ENCODE results near the gene ELP2. TPM values are rescaled to one million over a fixed set of nuclear protein-coding genes. Genes with fewer than 3 reads are reported as not detected.
A peak's percentile ranks its signal among the peaks of the same experiment; 100 is the strongest.
"Not testable (repeated sequence)": the region's sequence is repeated elsewhere in the genome, so short reads cannot be mapped to it uniquely, and the experiment has no call there.

The ELP2 gene
- total RNA-seq (2021): 129 and 137 TPM in 2 replicates
- long read RNA-seq, full-length matches to known transcripts: 540 of 852 reads
- long read RNA-seq, partial matches to known transcripts: 44 of 852 reads
- long read RNA-seq, other reads (novel, unspliced or antisense): 268 of 852 reads

GRCh38 chr18:36129300-36130038 is at the start of gene ELP2, which contains the start of gene SLC39A6:
TSS of gene ELP2 (plus strand) at chr18:36129899. CDS start at chr18:36129934, 35 bp downstream.
TSS of gene SLC39A6 (minus strand) at chr18:36129340. CDS start at chr18:36127007, 2,333 bp downstream.
- peak; percentile 95 for DNase-seq
- Histone ChIP-seq H3K27me3 (ENCODE audit: insufficient read depth, low read length) (no peaks in the 10 kb centered on the region), H3K18ac (ENCODE audit: insufficient read length, low read depth, low read length) (peak within 1 kb of the TSS; percentile 55), H2BK15ac (ENCODE audit: low read depth, low read length) (no peak within 1 kb of the TSS; the same call in 1 of the 2 replicates), H3K4me2 (ENCODE audit: insufficient read depth, insufficient read length, low read length) (peak within 1 kb of the TSS; percentile 88), H3K27ac (ENCODE audit: insufficient read length, low read depth, low read length) (no peak within 1 kb of the TSS), H2BK20ac (ENCODE audit: low read depth, low read length, poor library complexity, severe bottlenecking) (no peak within 1 kb of the TSS), H2BK120ac (ENCODE audit: low read depth, low read length, poor library complexity, severe bottlenecking) (no peak within 1 kb of the TSS), H4K5ac (ENCODE audit: insufficient read length, low read depth, low read length) (no peak within 1 kb of the TSS), H2BK5ac (ENCODE audit: insufficient read length, low read length) (no peak within 1 kb of the TSS), H3K56ac (ENCODE audit: insufficient read length, low read depth, low read length) (no peak within 1 kb of the TSS), H3K23me2 (ENCODE audit: insufficient read length, low read depth, low read length, poor library complexity, severe bottlenecking) (peaks cover 9% of the 10 kb centered on the region), H4K20me1 (ENCODE audit: control insufficient read depth, insufficient read depth, insufficient read length) (no peaks in the 10 kb centered on the region), H3K4ac (ENCODE audit: low read depth, low read length) (no peak within 1 kb of the TSS; the same call in 1 of the 2 replicates), H2BK12ac (ENCODE audit: insufficient read length, low read depth, low read length) (no peak within 1 kb of the TSS), H2AK5ac (ENCODE audit: insufficient read length, low read length) (no peak within 1 kb of the TSS), H3K79me2 (ENCODE audit: insufficient read depth, low read length) (peaks cover 34% of the 10 kb centered on the region), H2AFZ (ENCODE audit: low read length) (no peak within 1 kb of the TSS), H3K9me3 (ENCODE audit: control insufficient read depth, low read depth, low read length) (no peaks in the 10 kb centered on the region), H3K79me1 (ENCODE audit: insufficient read depth, low read depth, low read length, poor library complexity, severe bottlenecking) (peaks cover 5% of the 10 kb centered on the region), H3K9ac (ENCODE audit: extremely low read depth, insufficient read length, low read length) (peak within 1 kb of the TSS; percentile 83), H4K91ac (ENCODE audit: insufficient read length, low read depth, low read length) (no peak within 1 kb of the TSS), H3K4me1 (ENCODE audit: insufficient read depth, low read length) (peaks cover 5% of the 10 kb centered on the region; the same call in 1 of the 2 replicates), H3K14ac (ENCODE audit: insufficient read depth, low read length) (peak within 1 kb of the TSS; percentile 88), H3K23ac (ENCODE audit: insufficient read length, low read depth, low read length) (no peak within 1 kb of the TSS), H4K8ac (replicated peaks; ENCODE audit: insufficient read length, low read depth, low read length) (no peak within 1 kb of the TSS), H3T11ph (ENCODE audit: low read length) (no peak within 1 kb of the TSS)
- Mint-ChIP-seq H3K36me3 (ENCODE audit: insufficient read depth in 1 of 3, low read depth in 3 of 3) (peaks cover 9 to 35% (median 31%) of the 10 kb centered on the region in 3 experiments; a peak in 6 of 7 replicates), H3K27ac (peak within 1 kb of the TSS; percentile 90 to 98 (median 97)), H3K4me3 (peak within 1 kb of the TSS; percentile 95 to 96), H3K27me3 (ENCODE audit: low read depth) (no peaks in the 10 kb centered on the region; the same call in 1 of the 2 replicates), H3K9me3 (no peaks in the 10 kb centered on the region; a peak in 1 of 5 replicates), H3K4me1 (peaks cover 31 to 34% of the 10 kb centered on the region in 2 experiments)
- WGBS (ENCODE audit: extremely low coverage, insufficient read length, low lambda C conversion rate): no CpG with 5 or more reads among the region's 69 CpGs
- no peak for TF ChIP-seq CTCF (conservative IDR thresholded peaks at IDR 0.05)

GRCh38 chr18:36081118-36081517 is 48.6 kb upstream of the ELP2 start:
- H3K4me2 ChIP-seq (ENCODE audit: insufficient read depth, insufficient read length, low read length); H3K4me1 ChIP-seq (ENCODE audit: insufficient read depth, low read length); H2BK5ac ChIP-seq (ENCODE audit: insufficient read length, low read length); H3K27me3 Mint-ChIP-seq (ENCODE audit: low read depth); H3K18ac ChIP-seq (ENCODE audit: insufficient read length, low read depth, low read length); H3K23ac ChIP-seq (ENCODE audit: insufficient read length, low read depth, low read length); H2BK15ac ChIP-seq (ENCODE audit: low read depth, low read length); H3K14ac ChIP-seq (ENCODE audit: insufficient read depth, low read length); H3T11ph ChIP-seq (ENCODE audit: low read length); H3K27me3 ChIP-seq (ENCODE audit: insufficient read depth, low read length); H3K27ac ChIP-seq (ENCODE audit: insufficient read length, low read depth, low read length); H3K23me2 ChIP-seq (ENCODE audit: insufficient read length, low read depth, low read length, poor library complexity, severe bottlenecking); H4K5ac ChIP-seq (ENCODE audit: insufficient read length, low read depth, low read length); DNase-seq; H3K56ac ChIP-seq (ENCODE audit: insufficient read length, low read depth, low read length); H4K91ac ChIP-seq (ENCODE audit: insufficient read length, low read depth, low read length); H2AK5ac ChIP-seq (ENCODE audit: insufficient read length, low read length); H3K4me1 Mint-ChIP-seq; H3K4ac ChIP-seq (ENCODE audit: low read depth, low read length); H2AFZ ChIP-seq (ENCODE audit: low read length); H2BK20ac ChIP-seq (ENCODE audit: low read depth, low read length, poor library complexity, severe bottlenecking); H4K20me1 ChIP-seq (ENCODE audit: control insufficient read depth, insufficient read depth, insufficient read length); H3K27ac Mint-ChIP-seq; H4K8ac ChIP-seq (replicated peaks; ENCODE audit: insufficient read length, low read depth, low read length); H2BK12ac ChIP-seq (ENCODE audit: insufficient read length, low read depth, low read length); H2BK120ac ChIP-seq (ENCODE audit: low read depth, low read length, poor library complexity, severe bottlenecking); H3K79me2 ChIP-seq (ENCODE audit: insufficient read depth, low read length); H3K79me1 ChIP-seq (ENCODE audit: insufficient read depth, low read depth, low read length, poor library complexity, severe bottlenecking); H3K4me3 Mint-ChIP-seq; H3K9me3 ChIP-seq (ENCODE audit: control insufficient read depth, low read depth, low read length); H3K9ac ChIP-seq (ENCODE audit: extremely low read depth, insufficient read length, low read length): not testable (repeated sequence)
- peaks cover 24 to 26% of the 10 kb centered on the region in 2 experiments for H3K9me3 Mint-ChIP-seq
- H3K36me3 Mint-ChIP-seq (ENCODE audit: insufficient read depth in 1 of 3, low read depth in 3 of 3): peaks cover 0 to 13% (median 4%) of the 10 kb centered on the region in 3 experiments; a peak in 4 of 7 replicates
- no CpG with 5 or more reads among the region's 2 CpGs for WGBS (ENCODE audit: extremely low coverage, insufficient read length, low lambda C conversion rate)
